GM10847 (cell line): ENCODE data around the gene PLEKHH2.

Experiments
- POLR2A ChIP-seq: IDR thresholded peaks from 2 replicates; pipeline ENCODE4 v1.6.1; 2011; ENCODE audit not compliant: insufficient read length; ENCODE audit errors: extremely low read depth

The PLEKHH2 gene

DNA sequence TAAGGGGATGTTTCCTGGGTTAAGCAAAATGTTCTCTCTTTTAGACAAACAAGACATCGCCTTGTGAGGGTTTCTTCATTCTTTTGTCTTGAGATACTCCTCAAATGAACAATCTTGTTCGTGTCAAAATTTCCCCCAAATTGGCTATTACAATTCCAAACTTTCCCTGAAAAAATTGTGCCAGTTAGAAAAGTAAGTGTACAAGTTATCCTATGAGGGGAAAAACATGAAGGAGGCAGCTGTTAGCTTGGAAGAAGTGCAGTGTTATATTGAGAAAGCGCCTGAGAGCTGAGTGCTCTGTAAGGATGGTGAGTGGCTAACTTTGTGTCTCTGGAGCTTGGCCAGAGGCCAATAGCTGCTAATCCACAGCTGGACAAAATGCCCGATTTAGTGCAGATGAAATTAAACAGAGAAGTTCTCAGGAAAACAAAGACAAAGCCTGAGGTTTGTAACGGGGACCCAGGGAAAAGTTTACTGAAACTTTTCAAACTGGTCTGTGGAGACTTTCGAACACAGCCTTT lies 14.1 kb upstream of the PLEKHH2 start:
- TF ChIP-seq POLR2A = no peak

GRCh38 chr2:43631618-43632317 lies 5.3 kb upstream of the PLEKHH2 start:
- no peak for TF ChIP-seq POLR2A

- TF ChIP-seq POLR2A = no peak
Measured at GRCh38 chr2:43634604-43635306, 2.3 kb upstream of the PLEKHH2 start.

DNA sequence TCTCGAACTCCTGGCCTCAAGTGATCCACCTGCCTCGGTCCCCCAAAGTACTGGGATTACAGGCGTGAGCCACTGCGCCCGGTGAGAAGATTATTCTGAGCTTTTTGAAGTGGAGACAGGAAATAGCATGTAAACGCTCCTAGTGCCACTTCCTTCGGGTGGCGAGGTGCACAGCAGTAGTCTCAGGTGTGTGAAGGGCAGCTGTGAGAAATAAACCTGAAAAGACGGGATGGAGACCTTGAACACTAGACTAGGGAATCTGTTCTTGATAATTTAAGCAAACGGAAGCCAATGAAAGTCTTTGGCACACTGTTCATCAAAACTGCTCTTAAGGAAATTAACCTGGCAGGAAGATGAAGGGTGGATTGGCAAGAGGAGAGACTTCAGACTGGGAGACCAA lies 439 bp upstream of the PLEKHH2 start:
- no peak for TF ChIP-seq POLR2A

DNA sequence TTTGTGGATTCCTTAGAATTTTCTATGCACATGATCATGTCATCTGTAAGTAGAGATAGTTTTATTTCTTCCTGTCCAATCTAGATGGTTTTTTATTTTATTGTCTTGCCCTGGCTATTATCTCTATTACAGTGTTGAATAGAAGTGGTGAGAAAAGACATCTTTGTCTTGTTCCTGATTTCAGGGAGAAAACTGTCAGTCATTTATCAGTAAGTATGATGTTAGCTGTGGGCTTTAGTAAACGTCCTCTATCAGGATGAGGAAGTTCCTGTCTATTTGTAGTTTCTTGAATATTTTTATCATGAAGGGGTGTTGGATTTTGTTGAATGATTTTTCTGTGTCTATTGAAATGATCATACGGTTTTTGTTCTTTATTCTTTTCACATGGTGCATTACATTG lies 5.3 kb downstream of the PLEKHH2 start:
- no peak for TF ChIP-seq POLR2A

DNA sequence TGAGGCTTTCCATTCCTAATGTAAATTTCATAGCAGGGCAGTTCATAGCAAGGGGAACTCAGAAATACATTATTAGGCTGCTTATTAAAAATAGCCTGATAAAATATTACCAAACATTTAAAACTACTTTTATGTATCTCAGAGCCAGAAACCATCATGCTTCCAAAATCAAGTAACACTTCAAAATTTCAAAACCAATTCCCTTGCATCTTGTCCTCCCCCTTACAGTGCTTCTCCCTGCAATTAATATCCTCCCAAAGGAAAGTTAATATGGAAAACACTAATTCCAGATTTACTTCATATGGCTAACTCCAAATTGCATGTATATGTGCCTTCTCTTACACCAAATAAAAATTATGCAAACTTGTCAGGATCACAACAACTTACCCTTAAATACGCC lies 6.6 kb downstream of the PLEKHH2 start:
- no peak for TF ChIP-seq POLR2A

DNA sequence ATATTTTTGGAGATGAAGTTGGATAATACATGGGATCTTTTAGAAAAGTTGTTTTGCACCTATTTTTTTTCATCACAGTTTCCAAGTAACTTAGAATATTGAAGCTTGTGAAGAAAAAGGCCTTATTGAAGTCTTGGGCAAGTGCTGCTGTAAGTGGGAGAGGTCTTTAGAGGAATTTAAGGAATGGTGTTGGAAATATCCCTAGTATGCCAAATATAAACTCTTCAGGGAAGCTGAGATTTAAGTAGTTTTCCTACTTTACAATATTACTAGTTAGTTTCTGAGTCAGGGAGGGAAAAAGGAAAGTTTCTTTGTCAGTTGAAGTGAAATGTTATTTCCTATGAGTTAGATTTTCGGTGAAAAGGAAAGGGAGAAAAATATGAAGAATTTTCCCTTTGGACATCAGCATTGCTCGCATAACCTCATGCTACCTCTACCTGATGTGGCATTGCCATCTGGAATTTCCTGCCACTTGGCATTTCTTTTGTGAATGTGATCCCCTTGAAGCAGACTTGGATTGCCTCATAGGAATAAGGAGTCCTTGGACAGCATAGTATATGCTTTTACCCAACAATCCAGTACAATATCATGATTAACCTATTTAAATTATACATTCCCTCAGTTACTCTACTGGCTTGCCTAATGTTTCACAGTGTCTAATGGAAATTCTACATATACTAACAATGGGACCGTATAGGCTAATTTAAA lies 12.1 kb downstream of the PLEKHH2 start:
- no peak for TF ChIP-seq POLR2A

GRCh38 chr2:43653506-43653905 lies 16.4 kb downstream of the PLEKHH2 start:
- no peak for TF ChIP-seq POLR2A

GRCh38 chr2:43657241-43657640 lies 20.2 kb downstream of the PLEKHH2 start:
- no peak for TF ChIP-seq POLR2A

DNA sequence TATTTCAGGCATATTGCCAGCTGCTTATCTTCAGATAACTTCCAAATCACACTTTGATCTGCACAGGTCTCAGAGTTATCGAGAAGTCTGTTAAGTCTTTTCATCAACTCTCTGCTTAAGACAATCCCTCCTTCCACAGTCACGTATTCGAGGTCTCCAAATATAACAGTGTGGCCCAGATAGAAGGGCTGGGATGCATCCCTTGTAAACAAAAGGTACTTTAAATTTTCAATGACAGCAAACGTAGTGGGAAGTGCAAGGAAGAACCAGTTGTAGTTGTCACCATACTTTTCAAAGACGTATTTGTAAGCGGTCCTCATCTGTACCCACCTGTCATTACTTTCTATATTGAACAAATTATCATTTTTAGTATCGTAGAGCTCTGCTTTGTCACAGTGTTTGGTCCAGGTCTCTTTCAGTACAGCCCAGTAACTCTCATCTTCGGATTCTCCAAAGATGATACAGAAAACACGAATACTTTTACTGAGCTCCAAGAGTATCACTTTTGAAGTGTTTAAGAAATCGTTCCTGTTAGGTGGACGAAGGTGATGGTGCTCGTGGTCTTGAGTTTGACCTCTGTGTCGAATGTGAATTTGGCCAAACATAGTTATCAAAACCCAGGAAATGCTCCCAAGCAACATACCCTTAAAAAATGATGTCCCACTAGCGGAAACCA lies 38.7 kb downstream of the PLEKHH2 start:
- no peak for TF ChIP-seq POLR2A

DNA sequence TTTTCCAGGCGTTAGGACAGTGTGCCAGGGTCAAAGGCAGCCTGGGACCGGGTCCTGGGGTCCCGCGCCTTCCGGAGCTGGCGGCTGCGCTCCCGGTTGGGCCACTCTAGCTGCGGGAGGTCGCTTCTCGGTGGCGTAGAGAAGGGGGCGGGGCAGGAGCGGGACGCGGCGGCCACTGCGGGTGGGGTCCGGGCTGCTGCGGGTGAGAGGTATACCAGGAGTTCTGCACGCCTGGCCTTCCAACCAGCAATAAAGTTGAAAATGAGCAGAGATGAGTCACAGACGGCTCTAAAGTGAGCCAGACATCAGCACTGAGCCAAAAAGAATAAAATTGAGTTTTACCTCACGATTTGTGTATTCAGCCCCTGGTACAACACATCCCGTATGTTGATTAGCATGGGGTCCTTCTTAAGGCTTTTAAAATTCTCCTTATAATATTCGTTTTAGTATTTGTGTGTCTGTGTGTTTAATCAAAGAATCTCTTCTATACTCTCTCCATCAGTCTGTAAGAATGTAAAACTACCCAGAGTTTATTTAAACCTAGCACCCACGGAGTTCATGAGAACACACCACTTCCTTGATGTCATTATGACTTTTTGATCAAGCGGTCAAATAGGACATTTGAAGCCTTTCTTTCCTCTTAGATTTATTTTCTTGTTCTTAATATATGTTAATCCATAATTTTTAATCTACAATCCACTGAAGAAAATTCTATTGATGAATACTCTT lies 39.4 kb downstream of the PLEKHH2 start, which contains the start of gene C1GALT1C1L:
Gene C1GALT1C1L, minus strand, starts transcription at position 108 of the 729 bp plus-strand sequence. Its CDS starts 107 bp downstream, at position 1.
- no peak for TF ChIP-seq POLR2A

- TF ChIP-seq POLR2A = no peak
Measured at GRCh38 chr2:43685357-43685756, 48.3 kb downstream of the PLEKHH2 start.

GRCh38 chr2:43689999-43690398 lies 52.9 kb downstream of the PLEKHH2 start:
- TF ChIP-seq POLR2A = no peak

DNA sequence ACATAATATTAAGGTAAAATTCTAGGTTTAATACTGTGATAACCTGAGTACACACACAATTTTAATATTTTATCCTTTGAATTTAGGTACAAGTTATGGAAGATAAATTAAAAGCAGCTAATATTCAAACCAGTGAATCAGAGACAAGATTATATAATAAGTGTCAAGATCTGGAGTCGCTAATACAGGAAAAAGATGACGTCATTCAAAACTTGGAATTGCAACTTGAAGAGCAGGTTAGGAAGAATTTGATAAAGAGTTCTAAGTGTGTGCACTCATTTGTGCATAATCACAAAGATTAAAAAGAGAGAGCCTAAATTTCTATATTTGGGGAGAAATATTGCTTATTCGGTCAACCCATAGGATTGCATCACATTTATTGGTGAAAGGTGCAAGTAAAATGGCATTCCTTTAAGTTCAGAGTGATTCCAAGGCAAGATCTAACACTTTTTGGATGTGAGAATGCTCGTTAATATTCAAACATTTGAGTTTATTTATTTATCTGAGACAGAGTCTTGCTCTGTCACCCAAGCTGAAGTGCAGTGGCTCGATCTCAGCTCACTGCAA lies 55.5 kb downstream of the PLEKHH2 start:
- no peak for TF ChIP-seq POLR2A

GRCh38 chr2:43699761-43700160 lies 62.7 kb downstream of the PLEKHH2 start:
- no peak for TF ChIP-seq POLR2A

DNA sequence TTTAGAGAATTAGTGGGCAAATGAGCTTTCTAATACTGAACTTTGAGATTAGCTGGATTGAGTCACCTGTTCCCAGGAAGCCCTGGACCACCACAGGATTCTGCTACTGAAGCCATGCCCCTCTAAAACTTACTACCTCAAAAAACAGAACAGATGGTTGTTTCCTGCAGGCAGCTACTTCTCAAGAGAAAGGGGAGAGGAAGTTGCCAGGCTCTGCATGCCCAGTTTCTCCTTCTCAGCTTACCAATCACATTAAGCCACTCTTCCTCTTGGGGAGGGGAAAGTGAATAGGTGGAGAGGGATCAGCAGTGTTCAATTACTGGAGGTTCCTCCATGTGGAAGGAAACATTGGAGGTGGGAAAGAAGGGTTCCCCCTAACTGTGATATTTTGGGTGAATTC lies 64.1 kb downstream of the PLEKHH2 start:
- TF ChIP-seq POLR2A = no peak
